Upper lobe of right lung (tissue), 1 donor: ENCODE results near the gene ECT2. TPM values are rescaled to one million over a fixed set of nuclear protein-coding genes. Genes with fewer than 3 reads are reported as not detected.

Source experiments
- ATAC-seq: fragments of 200-7000 bp; cut with Tn5 transposase; one replicate; pipeline ENCODE4 v1.9.1; 2020; ENCODE audit warnings: mild to moderate bottlenecking, moderate library complexity
- DNase-seq: peaks from one replicate; pipeline ENCODE4 v3.0.0-alpha.2; 2020
- H3K27ac ChIP-seq: fragments of 200-600 bp; one replicate; pipeline ENCODE4 v1.8.0; 2022
- H3K27me3 ChIP-seq: fragments of 200-600 bp; one replicate; pipeline ENCODE4 v1.8.0; 2022; ENCODE audit warnings: mild to moderate bottlenecking
- H3K36me3 ChIP-seq: fragments of 200-600 bp; one replicate; pipeline ENCODE4 v1.8.0; 2022
- H3K4me1 ChIP-seq: fragments of 200-600 bp; one replicate; pipeline ENCODE4 v1.8.0; 2022
- H3K4me3 ChIP-seq: fragments of 200-600 bp; one replicate; pipeline ENCODE4 v1.8.0; 2022; ENCODE audit warnings: mild to moderate bottlenecking
- H3K9me3 ChIP-seq: fragments of 200-600 bp; one replicate; pipeline ENCODE4 v1.8.0; 2022
- intact Hi-C: fragments of 100-400 bp; cut with DNase I; formaldehyde crosslinking; loops from one replicate; pipeline ENCODE4 v1.11.0; 2022
- total RNA-seq: library from RNA; stranded (reverse); fragmentation: NEBNext Ultra II Directional; extraction: Animal tissue kit (Norgen Biotek cat#: 25700); gene quantifications from one replicate; pipeline ENCODE4 v1.2.1, GENCODE V29; 2021
- TF ChIP-seq, protein P1 (sequence below): fragments of 200-600 bp; IDR thresholded peaks from one replicate; pipeline ENCODE4 v1.8.0; 2022; ENCODE audit warnings: antibody characterized with exemption
- donor health status: DM: no; HTN: yes; CAD: no; lungs with severe emphysema.

Gene ECT2
- total RNA-seq, 1 donor from 2014 or later: 12.2 TPM

GRCh38 chr3:172766241-172766640 is 15.7 kb downstream of the ECT2 start:
- Histone ChIP-seq H3K36me3 (peaks cover 34% of the 10 kb centered on the region), H3K27me3 (no peaks in the 10 kb centered on the region), H3K4me3 (no peak overlapping the region), H3K27ac (no peak overlapping the region), H3K4me1 (no peaks in the 10 kb centered on the region), H3K9me3 (no peaks in the 10 kb centered on the region)
- TF ChIP-seq, protein P1, sequence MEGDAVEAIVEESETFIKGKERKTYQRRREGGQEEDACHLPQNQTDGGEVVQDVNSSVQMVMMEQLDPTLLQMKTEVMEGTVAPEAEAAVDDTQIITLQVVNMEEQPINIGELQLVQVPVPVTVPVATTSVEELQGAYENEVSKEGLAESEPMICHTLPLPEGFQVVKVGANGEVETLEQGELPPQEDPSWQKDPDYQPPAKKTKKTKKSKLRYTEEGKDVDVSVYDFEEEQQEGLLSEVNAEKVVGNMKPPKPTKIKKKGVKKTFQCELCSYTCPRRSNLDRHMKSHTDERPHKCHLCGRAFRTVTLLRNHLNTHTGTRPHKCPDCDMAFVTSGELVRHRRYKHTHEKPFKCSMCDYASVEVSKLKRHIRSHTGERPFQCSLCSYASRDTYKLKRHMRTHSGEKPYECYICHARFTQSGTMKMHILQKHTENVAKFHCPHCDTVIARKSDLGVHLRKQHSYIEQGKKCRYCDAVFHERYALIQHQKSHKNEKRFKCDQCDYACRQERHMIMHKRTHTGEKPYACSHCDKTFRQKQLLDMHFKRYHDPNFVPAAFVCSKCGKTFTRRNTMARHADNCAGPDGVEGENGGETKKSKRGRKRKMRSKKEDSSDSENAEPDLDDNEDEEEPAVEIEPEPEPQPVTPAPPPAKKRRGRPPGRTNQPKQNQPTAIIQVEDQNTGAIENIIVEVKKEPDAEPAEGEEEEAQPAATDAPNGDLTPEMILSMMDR: no peak
- intact Hi-C loops: no loop called here
- ATAC-seq (no peak), DNase-seq (no peak)

DNA sequence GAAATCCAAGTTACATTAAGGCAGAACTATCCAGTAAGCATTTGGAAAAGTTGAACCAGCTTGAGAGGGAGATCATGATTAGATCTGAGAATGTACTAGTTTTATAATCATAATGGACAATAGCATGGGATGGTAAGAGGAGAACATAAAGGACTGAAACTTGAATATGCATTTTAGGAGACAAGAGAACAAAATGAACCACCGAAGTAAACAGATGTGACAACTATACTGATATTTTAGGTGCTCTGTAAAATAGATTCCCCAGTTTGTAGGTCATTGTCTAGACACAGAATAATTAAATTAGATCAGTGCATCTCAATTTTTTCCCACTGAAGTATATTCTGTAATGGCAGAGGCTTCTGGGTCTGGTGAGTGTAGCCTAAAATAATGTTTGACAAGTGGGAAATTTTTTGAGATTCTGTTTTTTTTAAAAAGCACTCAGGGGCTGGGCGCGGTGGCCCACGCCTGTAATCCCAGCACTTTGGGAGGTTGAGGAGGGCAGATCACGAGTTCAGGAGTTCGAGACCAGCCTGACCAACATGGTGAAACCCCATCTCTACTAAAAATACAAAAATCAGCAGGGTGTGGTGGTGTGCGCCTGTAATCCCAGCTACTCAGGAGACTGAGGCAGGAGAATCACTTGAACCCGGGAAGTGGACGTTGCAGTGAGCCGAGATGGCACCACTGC is 16.3 kb downstream of the ECT2 start:
- H3K4me1 ChIP-seq: no peaks in the 10 kb centered on the region
- TF ChIP-seq, protein P1: no peak
- no peaks in the 10 kb centered on the region for H3K9me3 ChIP-seq
- H3K4me3 ChIP-seq: no peak overlapping the region
- no peaks in the 10 kb centered on the region for H3K27me3 ChIP-seq
- no peak overlapping the region for H3K27ac ChIP-seq
- DNase-seq (no peak), ATAC-seq (no peak)
- intact Hi-C loops: no loop called here
- peaks cover 34% of the 10 kb centered on the region for H3K36me3 ChIP-seq

GRCh38 chr3:172770382-172770781 is 19.9 kb downstream of the ECT2 start:
- H3K4me1 ChIP-seq: no peaks in the 10 kb centered on the region
- TF ChIP-seq, protein P1: no peak
- DNase-seq: no peak

GRCh38 chr3:172771672-172772071 is 21.1 kb downstream of the ECT2 start:
- no peak overlapping the region for H3K27ac ChIP-seq
- ATAC-seq: no peak
- H3K9me3 ChIP-seq: no peaks in the 10 kb centered on the region
- H3K36me3 ChIP-seq: peaks cover 23% of the 10 kb centered on the region
- TF ChIP-seq, protein P1: no peak
- intact Hi-C loops: no loop called here
- H3K4me3 ChIP-seq: no peak overlapping the region
- H3K4me1 ChIP-seq: no peaks in the 10 kb centered on the region
- no peaks in the 10 kb centered on the region for H3K27me3 ChIP-seq
- no peak for DNase-seq

More at GRCh38 chr3:172770382-172770781, 19.9 kb downstream of the ECT2 start:
- Histone ChIP-seq H3K36me3 (peaks cover 23% of the 10 kb centered on the region), H3K27me3 (no peaks in the 10 kb centered on the region), H3K9me3 (no peaks in the 10 kb centered on the region), H3K4me3 (no peak overlapping the region), H3K27ac (no peak overlapping the region)
- intact Hi-C loops: no loop called here
- no peak for ATAC-seq

- ATAC-seq: no peak
- H3K27ac ChIP-seq: no peak overlapping the region
- H3K4me3 ChIP-seq: no peak overlapping the region
- no peaks in the 10 kb centered on the region for H3K9me3 ChIP-seq
- no peak for DNase-seq
- H3K36me3 ChIP-seq: peaks cover 15% of the 10 kb centered on the region
- no peaks in the 10 kb centered on the region for H3K4me1 ChIP-seq
- intact Hi-C loops: no loop called here
- H3K27me3 ChIP-seq: no peaks in the 10 kb centered on the region
- TF ChIP-seq, protein P1: no peak
Measured at GRCh38 chr3:172776049-172776717, 25.7 kb downstream of the ECT2 start.
